GM13977 (cell line): ENCODE data around the gene AP3B1.

Experiments
- DNase-seq: peaks from one replicate; pipeline ENCODE4 v3.0.0; 2012; ENCODE audit warnings: low spot score
- in situ Hi-C: fragments of 300-500 bp; cut with MboI; formaldehyde crosslinking; loops from one replicate; pipeline ENCODE4 v1.12.0; 2022; ENCODE audit warnings: low sequenced_read_pairs, low pct_unique_long_range_greater_than_20kb, mixed read lengths, inconsistent platforms; ENCODE audit not compliant: unreplicated experiment
- TF ChIP-seq, protein P1 (sequence below): IDR thresholded peaks from 2 replicates; pipeline ENCODE4 v1.5.1; 2012; ENCODE audit warnings: mild to moderate bottlenecking, control low read depth; ENCODE audit not compliant: insufficient read depth; ENCODE audit errors: extremely low read depth, missing control alignments

The AP3B1 gene

GRCh38 chr5:78109891-78110324 is 184.6 kb downstream of the AP3B1 start:
- DNase-seq, result peak; percentile 29
- in situ Hi-C loops, result no loop called here
- TF ChIP-seq, protein P1, sequence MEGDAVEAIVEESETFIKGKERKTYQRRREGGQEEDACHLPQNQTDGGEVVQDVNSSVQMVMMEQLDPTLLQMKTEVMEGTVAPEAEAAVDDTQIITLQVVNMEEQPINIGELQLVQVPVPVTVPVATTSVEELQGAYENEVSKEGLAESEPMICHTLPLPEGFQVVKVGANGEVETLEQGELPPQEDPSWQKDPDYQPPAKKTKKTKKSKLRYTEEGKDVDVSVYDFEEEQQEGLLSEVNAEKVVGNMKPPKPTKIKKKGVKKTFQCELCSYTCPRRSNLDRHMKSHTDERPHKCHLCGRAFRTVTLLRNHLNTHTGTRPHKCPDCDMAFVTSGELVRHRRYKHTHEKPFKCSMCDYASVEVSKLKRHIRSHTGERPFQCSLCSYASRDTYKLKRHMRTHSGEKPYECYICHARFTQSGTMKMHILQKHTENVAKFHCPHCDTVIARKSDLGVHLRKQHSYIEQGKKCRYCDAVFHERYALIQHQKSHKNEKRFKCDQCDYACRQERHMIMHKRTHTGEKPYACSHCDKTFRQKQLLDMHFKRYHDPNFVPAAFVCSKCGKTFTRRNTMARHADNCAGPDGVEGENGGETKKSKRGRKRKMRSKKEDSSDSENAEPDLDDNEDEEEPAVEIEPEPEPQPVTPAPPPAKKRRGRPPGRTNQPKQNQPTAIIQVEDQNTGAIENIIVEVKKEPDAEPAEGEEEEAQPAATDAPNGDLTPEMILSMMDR, result no peak

- DNase-seq, result peak; percentile 18
- in situ Hi-C loops, result no loop called here
- TF ChIP-seq, protein P1, result no peak
Observed at GRCh38 chr5:78108564-78108963, 185.9 kb downstream of the AP3B1 start.

- no peak for DNase-seq
- in situ Hi-C loops, result no loop called here
- TF ChIP-seq, protein P1, result no peak
Observed at GRCh38 chr5:78103232-78103918, 191.1 kb downstream of the AP3B1 start.

DNA sequence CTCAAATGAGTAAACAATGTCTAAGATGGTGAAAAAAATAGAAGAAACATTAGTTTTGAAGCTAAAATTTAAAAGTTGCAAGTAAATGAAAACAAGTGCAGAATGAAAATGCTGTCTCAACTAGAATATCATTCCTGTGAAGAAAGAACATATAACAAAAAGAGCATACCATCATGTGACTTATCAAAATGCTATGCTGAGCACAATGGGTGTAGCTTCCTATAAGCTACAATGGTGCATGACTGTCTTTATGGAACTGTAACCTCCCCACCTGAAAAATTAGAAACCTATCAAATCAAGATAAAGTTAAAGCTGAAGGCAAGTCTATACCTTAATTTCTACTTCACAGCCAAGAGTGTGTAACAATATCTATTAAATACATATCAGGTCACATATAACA is 192.0 kb downstream of the AP3B1 start:
- in situ Hi-C loops, result no loop called here
- TF ChIP-seq, protein P1, result no peak
- no peak for DNase-seq

GRCh38 chr5:78095125-78095524 is 199.4 kb downstream of the AP3B1 start:
- TF ChIP-seq, protein P1, result no peak
- in situ Hi-C loops, result no loop called here
- no peak for DNase-seq

GRCh38 chr5:78090002-78090401 is 204.5 kb downstream of the AP3B1 start:
- TF ChIP-seq, protein P1, result no peak
- in situ Hi-C loops, result no loop called here
- no peak for DNase-seq
